CD4-positive, alpha-beta T cell treated with Interleukin-1 beta for 1 hour (primary cell): ENCODE results near the gene ZCCHC24.

Experiments
- DNase-seq, 2 donors: peaks; one replicate each; pipeline ENCODE4 v3.0.0-alpha.2; 2020 to 2022

ZCCHC24 gene

GRCh38 chr10:79380125-79380945 is 65.1 kb downstream of the ZCCHC24 start:
- DNase-seq, result no peak

- no peak for DNase-seq
These were observed 65.8 kb downstream of the ZCCHC24 start for GRCh38 chr10:79379512-79380124.

- no peak for DNase-seq
These were observed 66.5 kb downstream of the ZCCHC24 start for GRCh38 chr10:79378647-79379511.

GRCh38 chr10:79378383-79378646 is 67.1 kb downstream of the ZCCHC24 start:
- DNase-seq, result no peak

DNA sequence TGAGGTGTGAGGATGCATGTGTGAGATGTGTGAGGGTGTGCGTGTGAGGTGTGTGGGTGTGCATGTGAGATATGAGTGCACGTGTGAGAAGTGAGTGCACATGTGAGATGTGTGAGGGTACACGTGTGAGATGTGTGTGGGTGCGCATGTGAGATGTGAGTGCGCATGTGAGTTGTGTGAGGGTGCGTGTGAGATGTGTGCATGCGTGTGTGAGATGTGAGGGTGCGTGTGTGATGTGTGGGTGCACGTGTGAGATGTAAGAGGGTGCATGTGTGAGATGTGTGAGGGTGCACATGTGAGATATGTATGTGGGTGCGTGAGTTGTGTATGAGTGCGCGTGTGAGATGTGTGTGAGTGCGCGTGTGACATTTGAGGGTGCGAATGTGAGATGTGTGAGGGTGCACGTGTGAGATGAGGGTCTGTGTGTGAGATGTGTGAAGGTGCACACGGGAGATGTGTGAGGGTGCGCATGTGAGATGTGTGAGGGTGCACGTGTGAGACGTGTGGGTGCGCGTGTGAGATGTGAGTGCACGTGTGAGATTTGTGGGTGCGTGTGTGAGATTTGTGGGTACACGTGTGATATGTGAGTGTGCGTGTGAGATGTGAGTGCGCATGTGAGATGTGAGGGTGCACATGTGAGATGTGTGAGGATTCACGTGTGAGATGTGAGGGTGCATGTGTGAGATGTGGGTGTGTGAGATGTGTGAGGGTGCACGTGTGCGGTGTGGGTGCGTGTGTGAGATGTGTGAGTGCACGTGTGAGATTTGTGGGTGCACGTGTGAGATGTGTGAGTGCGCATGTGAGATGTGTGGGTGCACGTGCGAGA is 67.7 kb downstream of the ZCCHC24 start:
- DNase-seq, result no peak

GRCh38 chr10:79376751-79377556 is 68.5 kb downstream of the ZCCHC24 start:
- no peak for DNase-seq

GRCh38 chr10:79376078-79376628 is 69.3 kb downstream of the ZCCHC24 start:
- no peak for DNase-seq

- no peak for DNase-seq
These were observed 69.9 kb downstream of the ZCCHC24 start for GRCh38 chr10:79375321-79376077.

GRCh38 chr10:79374312-79375191 is 70.9 kb downstream of the ZCCHC24 start:
- peak; percentile 65 to 72 for DNase-seq

DNA sequence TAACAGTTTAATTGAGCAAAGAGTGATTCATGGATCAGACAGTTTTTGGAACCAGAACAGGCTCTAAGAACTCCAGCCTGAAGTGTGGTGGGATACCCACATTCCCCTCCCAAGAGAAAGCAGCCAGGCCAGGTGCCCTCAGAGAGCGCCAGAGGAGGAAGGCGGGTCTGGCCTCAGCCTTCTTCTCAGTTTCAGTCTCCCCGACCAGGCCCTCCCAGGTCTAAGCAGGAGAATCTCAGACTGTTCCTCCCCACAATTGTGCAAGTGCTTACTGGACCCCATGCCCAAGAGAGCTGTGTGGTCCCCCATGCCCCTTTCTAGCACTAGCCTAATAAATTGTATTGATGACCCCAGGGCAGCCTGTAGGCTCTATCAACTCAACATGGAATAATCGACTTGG is 72.6 kb downstream of the ZCCHC24 start:
- no peak for DNase-seq

DNA sequence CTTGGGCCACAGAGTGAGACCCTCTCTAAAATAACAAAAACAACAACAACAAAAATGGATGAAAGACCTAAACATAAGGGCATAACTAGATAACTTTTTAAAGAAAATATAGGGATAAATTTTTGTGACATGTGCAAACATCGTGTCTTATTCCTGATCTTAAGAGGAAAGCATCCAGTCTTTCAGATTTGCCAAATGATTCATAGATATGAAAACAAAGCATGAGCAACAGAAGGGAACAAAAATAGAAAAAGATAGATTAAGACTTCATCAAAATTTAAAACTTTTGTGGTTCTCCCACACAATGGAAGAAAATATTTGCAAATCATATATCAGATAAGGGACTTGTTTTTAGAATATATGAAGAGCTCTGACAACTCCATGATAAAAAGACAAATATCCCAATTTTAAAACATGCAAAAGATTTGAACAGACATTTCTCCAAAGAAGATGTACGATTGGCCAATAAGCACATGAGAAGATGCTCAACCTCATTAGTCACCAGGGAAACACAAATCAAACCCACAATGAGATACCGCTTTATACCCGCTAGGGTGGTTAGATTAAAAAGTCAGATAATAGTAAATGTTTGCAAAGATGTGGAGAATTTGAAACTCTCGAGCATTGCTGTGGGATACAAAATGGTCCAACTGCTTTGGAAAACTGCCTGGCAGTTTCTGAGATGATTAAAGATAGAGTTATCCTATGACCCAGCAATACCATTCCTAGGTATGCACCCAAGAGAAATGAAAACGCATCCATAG is 77.8 kb downstream of the ZCCHC24 start:
- DNase-seq, result no peak

- DNase-seq, result no peak
These were observed 83.6 kb downstream of the ZCCHC24 start for GRCh38 chr10:79361726-79362397.

GRCh38 chr10:79360499-79361342 is 84.7 kb downstream of the ZCCHC24 start:
- DNase-seq, result no peak

GRCh38 chr10:79359816-79360498 is 85.5 kb downstream of the ZCCHC24 start:
- DNase-seq, result no peak

DNA sequence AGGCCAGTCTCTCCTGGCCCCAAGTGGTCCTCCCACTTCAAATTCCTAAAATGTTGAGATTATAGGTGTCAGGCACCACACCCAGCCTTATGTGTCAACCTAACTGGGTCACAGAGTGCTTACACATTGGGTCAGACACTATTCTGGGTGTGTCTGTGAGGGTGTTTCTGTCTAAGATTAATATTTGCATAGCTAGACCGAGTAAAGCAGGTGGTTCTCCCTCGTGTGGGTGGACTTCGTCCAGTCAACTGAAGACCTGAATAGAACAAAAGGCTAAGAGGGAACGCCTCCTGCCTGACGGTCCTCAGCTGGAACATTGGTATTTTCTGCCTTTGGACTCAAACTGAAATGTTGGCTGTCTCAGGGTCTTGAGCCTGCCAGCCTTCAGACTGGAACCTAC is 86.6 kb downstream of the ZCCHC24 start:
- no peak for DNase-seq

- DNase-seq, result no peak
These were observed 88.2 kb downstream of the ZCCHC24 start for GRCh38 chr10:79357180-79357579.

GRCh38 chr10:79356104-79356503 is 89.3 kb downstream of the ZCCHC24 start:
- peak in 1 of 2 donors; percentile 46 for DNase-seq
